GM12864 (cell line): ENCODE data around the gene PIK3C2G.

Experiments used
- DNase-seq: peaks from one replicate; pipeline ENCODE4 v3.0.0-alpha.2; 2011; ENCODE audit warnings: low read depth
- H3K4me3 ChIP-seq: 2 replicates; pipeline ENCODE4 v1.5.1; 2011; ENCODE audit warnings: mild to moderate bottlenecking, low read depth, low read length, control low read depth
- CTCF ChIP-seq: IDR thresholded peaks from 2 replicates; pipeline ENCODE4 v1.5.1; 2011; ENCODE audit warnings: low read depth, mild to moderate bottlenecking, moderate library complexity, low read length, control low read depth, inconsistent platforms; ENCODE audit errors: missing control alignments

Gene PIK3C2G

DNA sequence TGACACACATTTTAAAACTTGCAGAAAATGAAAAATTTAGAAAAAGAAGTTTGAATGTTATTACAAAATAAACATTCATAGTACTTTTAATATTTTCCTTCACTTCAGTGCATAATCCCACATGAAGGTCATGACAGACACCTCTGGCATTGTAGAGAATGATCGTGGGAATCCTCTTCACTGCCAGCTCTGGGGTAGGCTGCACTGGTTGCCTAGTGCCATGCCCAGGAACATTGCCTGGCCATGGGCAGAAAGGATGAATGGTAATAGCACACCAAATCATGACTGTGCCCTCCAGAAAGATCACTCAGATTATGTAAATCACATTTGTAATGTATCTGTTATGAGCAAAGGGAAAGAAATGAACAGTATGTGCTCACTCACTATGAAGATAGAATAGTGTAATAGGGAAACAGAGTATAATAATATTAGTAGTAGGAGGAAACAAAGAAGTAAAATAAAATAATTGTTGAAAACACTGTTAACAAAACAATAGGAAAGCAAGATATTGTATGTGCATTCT lies 314.8 kb downstream of the PIK3C2G start:
- DNase-seq, result no peak
- TF ChIP-seq CTCF, result no peak
- no peak overlapping the region for H3K4me3 ChIP-seq

DNA sequence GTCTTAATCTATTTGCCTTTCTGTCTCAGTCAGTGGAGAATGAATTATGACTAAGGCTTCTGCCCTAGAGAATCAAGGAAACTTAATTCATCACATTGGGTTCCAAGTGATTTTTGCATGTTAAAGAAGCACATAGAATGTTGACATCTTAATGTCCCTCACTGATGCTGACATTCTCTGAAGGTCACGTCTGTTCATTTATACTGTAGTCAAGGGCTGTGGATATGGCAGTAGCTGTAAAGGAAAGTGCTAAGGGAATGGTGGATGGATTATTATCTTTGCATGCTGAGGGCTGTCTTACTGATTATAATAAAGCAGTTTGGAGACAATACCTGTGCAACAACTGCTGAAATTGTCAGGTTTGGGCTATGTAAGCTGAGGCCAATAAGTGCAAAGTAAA lies 315.3 kb downstream of the PIK3C2G start:
- TF ChIP-seq CTCF, result no peak
- H3K4me3 ChIP-seq, result no peak overlapping the region
- DNase-seq, result no peak

- TF ChIP-seq CTCF, result no peak
Observed at GRCh38 chr12:18578191-18578590, 316.9 kb downstream of the PIK3C2G start.

DNA sequence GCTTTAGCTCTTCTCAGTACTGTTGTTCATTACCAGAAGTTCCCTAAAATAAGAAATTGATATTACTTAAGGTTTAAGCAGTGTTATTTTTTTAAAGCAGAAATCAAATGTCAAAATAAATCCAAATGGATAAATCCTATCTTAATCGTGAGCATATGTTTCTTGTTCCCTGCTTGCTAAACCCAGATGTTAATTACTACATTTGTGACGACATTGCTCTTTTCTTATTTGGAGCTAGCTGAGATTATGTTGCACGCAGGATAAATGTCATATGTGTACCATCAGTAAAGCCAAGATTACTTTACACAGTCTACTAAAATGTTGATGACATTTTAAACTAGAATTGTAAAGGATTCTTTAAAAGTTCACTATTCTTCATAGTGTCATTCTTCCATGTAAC lies 319.0 kb downstream of the PIK3C2G start:
- H3K4me3 ChIP-seq, result no peak overlapping the region
- no peak for DNase-seq
- TF ChIP-seq CTCF, result no peak

More at GRCh38 chr12:18578191-18578590, 316.9 kb downstream of the PIK3C2G start:
- no peak overlapping the region for H3K4me3 ChIP-seq
- DNase-seq, result no peak

GRCh38 chr12:18580706-18581105 lies 319.4 kb downstream of the PIK3C2G start:
- H3K4me3 ChIP-seq, result no peak overlapping the region
- no peak for TF ChIP-seq CTCF
- DNase-seq, result no peak

DNA sequence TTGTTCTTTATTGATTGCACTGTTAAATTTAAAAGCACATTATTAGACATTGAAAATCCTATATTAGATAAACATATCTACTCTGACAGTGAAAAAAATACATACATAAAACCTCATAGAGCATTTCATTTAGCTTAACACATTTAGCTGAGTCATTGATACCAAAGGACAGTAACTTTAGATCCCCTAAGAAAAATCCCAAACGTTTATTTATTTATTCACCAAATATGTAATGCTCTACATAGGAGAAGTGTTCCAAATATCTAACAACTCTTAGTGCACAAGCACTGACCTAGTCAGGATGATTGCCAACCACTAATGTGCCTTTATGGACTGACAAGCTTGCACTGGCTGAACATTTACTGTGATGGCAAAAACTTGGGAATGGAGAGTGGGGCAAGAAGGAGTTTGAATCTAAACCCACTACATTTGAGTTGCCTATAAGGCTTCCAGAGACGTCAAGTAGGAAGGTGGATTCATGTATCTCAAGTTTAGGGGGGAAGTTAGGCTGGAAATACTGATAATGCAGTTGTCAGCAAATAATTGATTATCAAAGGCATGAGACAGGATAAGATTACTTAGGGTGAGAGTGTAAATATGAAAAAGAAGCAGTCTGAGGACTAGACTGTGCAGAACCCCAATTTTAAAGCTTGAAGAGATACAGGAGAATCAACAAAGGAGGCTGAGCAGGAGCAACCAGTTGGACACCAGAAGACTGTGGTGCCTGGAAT lies 320.1 kb downstream of the PIK3C2G start:
- DNase-seq, result no peak
- no peak overlapping the region for H3K4me3 ChIP-seq
- no peak for TF ChIP-seq CTCF

- TF ChIP-seq CTCF, result no peak
- no peak for DNase-seq
- H3K4me3 ChIP-seq, result no peak overlapping the region
Observed at GRCh38 chr12:18583655-18584054, 322.3 kb downstream of the PIK3C2G start.
